22Rv1 (cell line): ENCODE measurements around the gene COLEC12.

ENCODE experiments used
- ZFX ChIP-seq: fragments of 450-650 bp; IDR thresholded peaks from 2 replicates; pipeline ENCODE4 v1.6.1; 2017; ENCODE audit warnings: antibody characterized with exemption, borderline replicate concordance
- TF ChIP-seq, protein P1 (sequence below): fragments of 450-650 bp; IDR thresholded peaks from 2 replicates; pipeline ENCODE4 v1.5.1; 2017; ENCODE audit warnings: mild to moderate bottlenecking

DNA sequence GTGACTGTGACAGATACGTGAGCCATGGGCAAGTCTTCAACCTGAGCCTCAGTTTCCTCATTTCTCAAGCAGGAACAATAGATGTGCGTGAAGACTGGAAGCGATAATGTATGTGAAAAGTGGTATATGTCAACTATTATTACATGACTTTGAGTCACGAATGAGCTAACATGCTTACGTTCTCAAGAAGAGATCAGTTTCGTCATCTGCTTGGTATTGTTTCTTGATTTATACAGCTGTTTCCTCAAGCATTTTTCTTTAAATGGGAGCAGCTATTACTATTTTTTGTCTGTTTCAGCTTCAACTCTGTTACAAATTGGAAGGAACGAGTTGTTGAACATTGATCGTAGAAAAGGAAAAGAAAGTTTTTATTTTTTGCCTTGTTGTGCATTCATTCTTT, 184.1 kb downstream of the COLEC12 start:
- TF ChIP-seq, protein P1, sequence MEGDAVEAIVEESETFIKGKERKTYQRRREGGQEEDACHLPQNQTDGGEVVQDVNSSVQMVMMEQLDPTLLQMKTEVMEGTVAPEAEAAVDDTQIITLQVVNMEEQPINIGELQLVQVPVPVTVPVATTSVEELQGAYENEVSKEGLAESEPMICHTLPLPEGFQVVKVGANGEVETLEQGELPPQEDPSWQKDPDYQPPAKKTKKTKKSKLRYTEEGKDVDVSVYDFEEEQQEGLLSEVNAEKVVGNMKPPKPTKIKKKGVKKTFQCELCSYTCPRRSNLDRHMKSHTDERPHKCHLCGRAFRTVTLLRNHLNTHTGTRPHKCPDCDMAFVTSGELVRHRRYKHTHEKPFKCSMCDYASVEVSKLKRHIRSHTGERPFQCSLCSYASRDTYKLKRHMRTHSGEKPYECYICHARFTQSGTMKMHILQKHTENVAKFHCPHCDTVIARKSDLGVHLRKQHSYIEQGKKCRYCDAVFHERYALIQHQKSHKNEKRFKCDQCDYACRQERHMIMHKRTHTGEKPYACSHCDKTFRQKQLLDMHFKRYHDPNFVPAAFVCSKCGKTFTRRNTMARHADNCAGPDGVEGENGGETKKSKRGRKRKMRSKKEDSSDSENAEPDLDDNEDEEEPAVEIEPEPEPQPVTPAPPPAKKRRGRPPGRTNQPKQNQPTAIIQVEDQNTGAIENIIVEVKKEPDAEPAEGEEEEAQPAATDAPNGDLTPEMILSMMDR, result no peak
- TF ChIP-seq ZFX, result no peak
